Activated CD4-positive, alpha-beta T cell treated with anti-CD3 and anti-CD28 coated beads, Interleukin-2, Interleukin-4, amounts not matched to agents 100 ng/mL and 50 ng/mL, durations not matched to agents 16 hours and 8 hours (primary cell): Measurements from ENCODE around the gene KCNB1.
"Not testable (repeated sequence)": the region's sequence is repeated elsewhere in the genome, so short reads cannot be mapped to it uniquely, and the experiment has no call there.

Experiments
- DNase-seq: peaks from one replicate; pipeline ENCODE4 v3.0.0-alpha.2; 2020; ENCODE audit warnings: low spot score

The KCNB1 gene

DNA sequence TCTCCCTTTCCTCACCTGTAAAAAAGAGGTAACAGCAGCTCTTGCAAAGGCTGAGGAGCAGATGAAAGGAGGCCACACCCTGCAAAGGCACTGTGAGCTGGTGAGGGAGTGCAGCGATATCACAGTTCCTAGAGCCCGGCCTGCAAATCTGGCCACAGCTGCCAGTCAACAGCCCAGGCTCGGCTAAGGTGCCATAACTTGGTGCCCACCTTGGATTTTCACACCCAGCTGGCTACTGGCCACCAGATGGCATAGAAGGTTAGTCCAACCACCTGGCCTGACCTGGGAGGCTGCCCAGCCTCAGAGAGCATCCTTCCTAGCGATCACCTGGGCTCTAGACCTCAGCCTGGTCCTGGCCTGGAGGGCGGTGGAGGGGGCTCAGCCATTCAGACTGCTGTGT, 46.8 kb downstream of the KCNB1 start:
- no peak for DNase-seq

DNA sequence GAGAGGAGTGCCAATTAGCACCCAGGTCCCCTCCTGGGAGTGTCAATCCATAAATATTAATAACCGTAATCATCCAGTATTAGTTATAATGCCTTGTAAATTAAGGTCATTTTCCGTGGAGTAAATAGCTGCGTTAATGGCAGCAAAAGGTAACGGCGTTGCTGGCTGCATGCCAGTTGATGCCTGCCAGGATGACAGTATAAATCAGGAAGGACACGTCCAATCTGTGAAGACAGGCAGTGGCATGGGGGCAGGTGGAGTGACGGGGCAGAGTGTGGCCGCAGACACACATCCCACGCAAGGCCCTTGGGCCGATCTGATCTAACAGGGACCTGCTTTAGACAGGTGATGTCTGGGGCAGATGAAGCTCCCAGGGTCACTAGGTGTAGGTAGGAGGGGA, 49.1 kb downstream of the KCNB1 start:
- DNase-seq = no peak

DNA sequence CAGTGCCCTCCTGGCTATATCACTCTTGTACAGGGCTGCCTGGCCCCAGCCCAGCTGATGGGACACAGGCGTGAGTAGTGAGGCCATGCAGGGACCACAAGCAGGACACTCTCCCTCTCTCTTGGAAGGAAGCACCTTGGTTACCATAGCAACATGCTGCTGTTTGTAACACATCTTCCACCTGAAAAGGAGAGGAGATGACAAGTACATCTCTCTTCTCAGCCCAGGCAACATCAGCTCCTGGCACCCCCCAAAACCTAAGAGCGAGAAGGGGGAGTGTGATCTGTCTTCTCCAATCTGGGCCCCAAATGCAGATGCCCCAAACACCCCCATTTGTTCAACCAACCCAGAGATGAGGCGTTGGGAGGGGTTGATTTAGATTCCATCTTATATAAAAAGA, 49.9 kb downstream of the KCNB1 start:
- no peak for DNase-seq

DNA sequence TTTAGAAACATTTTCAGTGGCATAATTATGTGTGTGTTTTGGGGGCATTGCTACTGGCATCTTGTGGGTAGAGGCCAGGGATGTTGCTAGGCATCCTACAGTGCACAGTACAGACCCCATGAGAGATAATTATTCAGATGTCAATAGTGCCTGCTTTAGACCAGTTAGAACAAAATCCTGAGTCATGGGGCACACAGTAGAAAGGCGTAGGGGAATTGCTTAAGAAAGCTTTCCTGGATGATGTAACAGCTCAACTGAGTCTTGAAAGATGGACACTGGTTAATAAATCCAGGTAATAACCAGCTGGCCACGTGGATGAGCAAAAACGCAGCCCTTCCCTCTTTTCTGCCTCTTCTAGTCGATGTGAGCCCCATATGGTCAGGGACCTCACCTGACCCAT, 51.1 kb downstream of the KCNB1 start:
- DNase-seq = no peak

DNA sequence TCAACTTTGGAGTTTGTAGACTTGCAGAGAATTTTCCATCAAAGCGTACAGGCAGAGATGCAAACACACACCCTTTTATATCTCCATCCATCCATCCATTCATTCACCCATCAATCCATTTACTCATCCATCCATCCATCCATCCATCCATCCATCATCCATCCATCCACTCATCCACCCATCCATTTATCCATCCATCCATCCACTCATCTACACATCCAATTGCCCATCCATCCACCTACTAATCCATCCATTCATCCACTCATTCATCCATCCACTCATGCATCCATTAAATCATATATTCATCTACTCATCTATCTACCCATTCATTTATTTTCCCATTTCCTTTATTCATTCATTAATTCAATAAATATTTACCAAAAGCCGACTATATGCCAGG, 52.1 kb downstream of the KCNB1 start:
- no peak for DNase-seq

DNA sequence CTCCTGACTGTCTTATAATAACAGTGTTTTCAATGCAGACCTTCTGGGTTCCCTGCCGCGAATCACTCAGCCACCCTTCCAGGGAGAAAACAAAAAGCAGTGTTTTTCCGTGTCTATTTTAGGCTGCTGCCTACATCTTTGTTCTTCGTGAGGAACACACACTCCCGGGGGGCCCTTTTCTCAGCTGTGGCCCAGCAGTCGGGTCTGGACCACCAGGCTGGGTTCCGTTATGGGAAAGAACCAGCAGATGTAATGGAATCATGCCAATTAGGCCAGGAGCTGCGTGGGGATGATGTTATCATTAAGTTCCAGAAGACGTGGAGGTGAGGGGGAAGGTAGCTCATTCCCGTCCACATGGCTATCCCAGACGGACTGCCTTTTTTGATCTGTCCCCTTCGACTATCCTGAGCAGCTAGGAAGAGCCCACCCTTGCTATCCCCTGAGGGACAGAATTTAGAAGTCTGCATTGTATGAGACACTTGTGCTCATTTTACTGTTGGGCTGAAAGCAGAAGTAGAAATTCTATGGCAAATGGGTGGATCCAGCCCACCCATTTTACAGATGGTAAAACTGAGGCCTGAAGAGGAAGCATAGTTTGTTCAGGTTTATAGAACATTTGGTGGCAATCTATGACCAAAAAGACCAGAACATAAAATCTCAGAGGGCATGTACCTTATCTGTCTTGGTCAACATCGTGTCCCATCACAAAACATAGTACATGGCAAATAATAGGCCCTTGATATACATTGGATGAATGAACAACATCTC, 54.5 kb downstream of the KCNB1 start:
- no peak for DNase-seq

DNA sequence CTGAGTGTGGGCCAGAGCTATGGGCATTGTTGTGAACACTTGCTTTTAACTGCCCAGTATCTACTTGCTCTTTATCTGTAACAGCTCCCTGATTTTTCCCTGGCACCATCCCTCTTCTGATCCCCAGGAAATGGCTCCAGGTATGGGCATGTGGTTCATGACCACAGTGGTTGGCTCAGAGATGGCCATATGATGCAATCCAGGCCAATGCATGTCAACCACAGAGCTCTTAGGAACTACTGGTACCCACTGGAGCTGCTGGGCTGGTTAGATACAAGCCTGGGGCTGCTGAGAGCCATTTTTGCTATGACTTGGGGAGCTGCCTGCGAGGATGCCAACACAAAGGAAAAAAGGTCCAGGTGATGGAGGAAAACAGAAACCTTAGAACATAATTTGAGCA, 55.6 kb downstream of the KCNB1 start:
- DNase-seq = no peak

DNA sequence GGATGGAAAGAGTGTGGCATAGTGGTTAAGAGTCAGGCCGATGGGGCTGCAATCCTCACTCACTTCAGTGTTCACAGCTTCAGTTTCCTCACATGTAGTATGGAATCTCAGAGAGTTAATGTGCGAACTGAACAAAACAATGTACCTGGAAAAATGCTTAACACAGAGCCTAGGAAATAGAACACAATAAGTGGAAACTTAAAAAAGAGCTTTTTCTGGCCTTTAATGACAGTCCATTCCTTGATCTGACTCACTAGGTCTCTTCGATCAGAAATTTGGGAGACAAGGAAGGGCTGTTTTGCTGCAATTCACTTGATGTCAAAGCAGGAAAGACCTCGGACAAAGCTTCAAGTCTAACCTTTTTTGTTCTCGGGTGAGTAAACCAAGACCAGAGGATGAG, 56.1 kb downstream of the KCNB1 start:
- no peak for DNase-seq

DNA sequence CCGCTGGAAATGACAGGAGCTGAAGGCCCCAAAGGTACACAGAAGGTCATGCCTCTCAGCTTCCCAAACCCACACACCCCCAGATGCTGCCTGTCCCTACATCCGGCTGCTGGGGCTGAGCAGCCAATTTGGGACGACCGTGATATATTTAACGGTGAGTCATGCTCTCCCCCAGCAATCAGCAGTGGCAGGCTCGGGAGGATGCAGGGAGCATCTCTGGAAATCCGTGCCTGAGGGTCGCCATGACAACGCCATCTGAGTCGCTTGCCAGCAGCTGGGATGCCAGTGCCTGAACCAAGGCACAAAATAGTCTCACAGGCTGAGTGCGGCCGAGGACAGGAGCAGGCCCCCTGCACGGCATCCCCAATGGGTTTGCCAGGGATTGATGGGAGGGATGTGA, 57.9 kb downstream of the KCNB1 start:
- DNase-seq = no peak

DNA sequence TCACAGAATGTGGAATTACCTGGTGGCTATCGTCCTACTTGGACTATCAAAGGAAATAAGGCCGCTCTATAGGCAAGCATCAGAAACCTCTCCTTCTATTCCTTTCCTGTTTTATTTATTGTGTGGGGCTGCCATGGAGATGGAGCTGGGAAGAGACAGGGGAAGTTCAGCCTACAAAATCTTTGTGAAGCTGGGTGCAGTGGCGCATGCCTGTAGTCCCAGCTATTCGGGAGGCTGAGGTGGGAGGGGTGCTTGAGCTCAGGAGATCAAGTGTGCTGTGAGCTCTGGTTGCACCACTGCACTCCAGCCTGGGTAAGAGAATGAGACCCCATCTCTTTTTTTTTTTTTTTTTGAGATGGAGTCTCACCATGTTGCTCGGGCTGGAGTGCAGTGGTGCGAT, 60.3 kb downstream of the KCNB1 start:
- DNase-seq = no peak

DNA sequence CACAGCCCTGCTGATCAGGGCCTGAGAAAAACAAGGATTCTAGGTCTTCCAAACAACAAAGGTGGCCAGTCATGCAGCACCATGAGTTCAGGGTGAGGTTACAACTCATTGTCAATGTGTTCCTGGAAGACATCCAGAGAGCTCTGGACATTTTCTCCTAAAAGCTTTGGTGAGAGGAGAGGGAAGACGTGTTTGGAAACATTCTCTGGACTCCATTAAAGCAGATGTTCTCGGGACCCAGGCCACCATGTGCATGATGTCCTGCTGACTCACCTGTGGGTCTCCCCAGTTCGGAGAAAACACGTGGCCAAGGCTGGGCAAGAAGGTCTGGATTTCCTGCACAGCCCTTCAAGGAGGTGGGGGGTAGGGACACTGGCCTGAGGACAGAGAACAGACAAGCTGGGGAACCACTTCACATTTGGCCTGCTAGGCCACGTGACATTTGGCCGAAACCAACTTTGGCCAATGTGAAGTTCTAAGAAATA, 61.6 kb downstream of the KCNB1 start:
- DNase-seq = no peak

DNA sequence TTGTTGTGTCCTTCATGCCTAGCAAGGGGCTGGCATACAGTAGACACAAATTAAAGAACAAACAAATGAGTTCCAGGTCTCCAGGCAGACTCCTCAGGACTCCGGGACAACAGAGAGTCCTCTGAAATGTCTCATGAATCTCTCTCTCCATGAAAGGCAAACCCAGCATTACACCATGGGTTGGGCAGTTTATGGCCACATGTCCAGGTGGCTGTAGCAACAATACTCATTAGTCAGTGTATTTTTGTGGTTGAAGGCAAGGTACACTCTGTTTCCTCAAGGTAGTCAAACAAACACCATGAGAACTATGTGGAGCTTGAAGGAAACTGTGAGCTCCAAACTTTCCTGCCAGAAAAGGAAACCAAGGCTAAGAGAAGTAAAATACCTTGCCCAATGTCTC, 62.2 kb downstream of the KCNB1 start:
- no peak for DNase-seq

DNA sequence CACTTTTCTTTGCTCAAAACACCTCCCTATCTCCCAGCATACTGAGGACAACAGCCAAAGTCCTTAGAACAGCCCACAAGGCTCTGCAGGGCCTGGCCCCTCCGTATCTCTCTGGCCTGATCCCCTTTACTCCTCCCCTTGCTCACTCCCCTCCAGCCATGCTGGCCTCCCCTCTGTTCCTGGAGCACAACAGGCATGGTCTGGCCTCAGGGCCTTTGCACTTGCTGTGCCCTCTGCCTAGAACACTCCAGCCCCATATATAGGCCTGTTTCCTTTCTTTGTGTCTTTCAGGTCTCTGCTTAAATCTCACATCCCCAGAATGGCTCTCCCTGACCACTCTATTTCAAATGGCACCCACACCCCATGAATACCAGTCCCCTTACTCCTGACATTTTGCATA, 62.7 kb downstream of the KCNB1 start:
- DNase-seq = no peak

DNA sequence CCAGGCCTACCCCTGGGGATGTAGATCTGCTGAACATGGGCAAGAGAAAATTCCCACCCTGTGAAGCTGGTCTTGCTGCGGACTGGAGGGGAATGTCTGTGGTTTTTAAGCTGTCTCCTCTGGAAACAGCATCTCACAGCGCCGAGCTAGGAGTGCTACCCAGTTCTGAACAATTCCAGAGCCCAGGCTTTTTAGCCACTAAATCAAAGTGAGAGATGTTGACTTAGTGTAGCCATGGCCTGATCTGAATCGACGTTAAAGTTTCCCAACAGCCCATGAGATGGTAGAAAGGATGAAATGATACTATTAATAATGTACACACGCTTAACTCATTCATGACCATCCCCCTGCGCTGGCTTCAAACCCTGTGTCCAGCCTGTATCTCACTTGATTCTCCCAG, 63.7 kb downstream of the KCNB1 start:
- DNase-seq = no peak

DNA sequence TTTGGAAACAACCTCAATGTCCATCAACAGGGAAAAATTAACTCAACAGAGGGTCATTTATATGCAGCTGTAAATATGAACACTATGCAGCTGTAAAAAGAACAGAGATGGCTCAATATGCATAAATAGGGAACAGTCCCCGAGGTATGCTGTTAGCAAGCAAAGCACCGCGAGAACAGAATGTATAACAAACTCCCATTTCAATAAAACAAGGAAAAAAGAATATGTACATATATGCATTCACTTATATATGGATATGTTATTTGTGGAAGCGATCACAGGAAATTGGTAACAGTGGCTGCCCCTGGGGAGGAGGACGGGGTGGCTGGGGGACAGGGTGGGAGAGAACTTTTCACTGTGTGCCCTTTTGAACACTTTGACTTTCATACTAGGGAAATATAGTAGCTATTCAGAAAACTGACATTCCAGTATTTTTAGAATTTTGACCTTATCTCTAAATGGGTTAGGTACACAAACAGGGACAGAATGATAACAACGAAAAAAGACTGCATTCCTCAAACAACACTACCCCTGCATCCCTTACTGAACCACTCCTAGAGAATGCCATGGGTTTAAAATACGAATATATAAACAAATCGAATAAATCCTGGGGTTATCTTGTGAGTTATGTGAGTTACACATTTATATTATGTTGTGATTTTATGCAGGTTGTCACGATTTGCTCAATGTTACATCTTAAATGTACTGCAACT, 64.5 kb downstream of the KCNB1 start:
- no peak for DNase-seq

DNA sequence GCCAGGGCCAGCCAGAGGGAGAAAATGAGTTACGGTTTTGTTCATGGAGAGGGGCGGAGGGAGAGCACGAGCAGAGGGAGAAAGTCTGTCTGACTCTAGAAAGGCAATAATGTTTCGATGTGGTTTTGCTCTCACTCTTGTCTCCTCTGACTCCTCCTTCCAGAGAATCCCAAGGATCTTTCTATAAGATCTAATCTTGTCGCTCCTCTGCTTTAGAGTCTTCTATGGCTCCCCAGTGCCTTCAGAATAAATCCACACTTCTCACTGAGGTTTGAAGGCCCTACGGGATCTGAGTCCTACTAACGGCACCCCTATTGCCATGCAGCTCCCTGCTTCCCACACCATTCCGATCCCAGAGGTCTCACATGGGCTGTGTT, 66.8 kb downstream of the KCNB1 start:
- DNase-seq = no peak

DNA sequence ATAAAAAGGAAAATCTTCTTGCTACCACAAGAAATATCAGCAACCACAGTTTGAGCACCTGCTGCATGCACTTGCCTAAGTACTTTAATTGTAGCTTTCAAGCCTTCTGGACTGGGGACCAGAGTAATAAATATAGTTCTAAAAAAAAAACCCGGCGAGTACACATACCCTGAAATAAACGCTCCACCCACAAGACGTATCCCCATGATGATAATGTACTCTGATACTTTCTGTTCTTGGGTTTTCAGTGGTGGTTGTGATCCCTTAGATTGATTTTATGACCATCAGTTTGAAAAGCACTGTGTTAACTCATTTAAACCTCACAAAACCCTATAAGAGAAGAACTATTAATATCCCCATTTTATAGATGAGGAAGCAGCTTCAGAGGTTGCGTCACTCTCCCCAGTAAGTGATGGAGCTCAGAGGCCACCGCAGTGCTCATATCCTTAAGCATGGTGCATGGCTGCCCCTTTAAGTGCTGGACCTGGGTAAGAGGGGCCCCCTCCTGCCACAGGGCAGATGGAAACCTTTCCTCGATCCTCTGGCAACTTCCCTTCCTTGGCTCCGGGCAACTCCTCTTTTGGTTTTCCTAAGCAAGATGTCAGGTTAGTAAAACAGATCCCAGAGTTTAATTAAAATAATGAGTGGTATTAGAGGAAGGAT, 67.3 kb downstream of the KCNB1 start:
- DNase-seq = no peak

DNA sequence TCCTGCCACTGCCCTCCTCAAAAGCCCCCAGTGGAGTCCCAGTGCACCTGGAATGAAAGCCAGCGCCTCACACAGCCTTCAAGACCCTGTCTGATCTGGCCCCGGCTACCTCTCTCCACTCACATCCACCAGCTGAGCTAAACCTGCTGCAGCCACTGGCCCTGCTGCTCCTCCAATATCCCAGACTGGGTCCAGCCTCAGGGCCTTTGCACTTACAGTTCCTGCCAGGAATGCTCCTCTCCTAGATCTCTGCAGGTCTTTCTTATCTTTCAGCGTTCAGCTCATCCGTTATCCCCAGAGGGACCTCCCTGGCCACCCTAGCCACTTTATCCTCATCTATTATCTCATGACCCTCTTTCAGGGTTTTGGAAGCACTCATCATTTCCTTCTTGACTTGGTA, 68.8 kb downstream of the KCNB1 start:
- no peak for DNase-seq

DNA sequence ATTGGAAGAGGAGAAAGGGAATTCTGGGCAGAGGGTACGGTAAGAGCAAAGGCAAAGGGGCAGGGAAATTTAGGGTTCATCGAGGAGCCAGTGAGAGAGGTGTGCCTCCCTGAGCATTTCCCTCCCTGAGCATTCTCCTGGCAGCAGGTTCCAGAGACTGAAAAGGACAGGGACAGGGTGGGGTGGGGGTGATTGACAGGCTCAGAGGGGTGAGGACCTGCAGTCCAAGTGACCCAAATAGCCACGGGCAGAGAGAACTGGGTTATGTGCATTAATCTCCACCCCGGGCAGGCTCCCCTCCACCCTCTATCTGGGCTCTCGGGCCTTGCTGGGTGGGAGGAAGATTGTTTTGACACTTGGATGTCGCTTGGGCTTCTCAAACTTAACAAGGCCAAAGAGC, 69.5 kb downstream of the KCNB1 start:
- no peak for DNase-seq

DNA sequence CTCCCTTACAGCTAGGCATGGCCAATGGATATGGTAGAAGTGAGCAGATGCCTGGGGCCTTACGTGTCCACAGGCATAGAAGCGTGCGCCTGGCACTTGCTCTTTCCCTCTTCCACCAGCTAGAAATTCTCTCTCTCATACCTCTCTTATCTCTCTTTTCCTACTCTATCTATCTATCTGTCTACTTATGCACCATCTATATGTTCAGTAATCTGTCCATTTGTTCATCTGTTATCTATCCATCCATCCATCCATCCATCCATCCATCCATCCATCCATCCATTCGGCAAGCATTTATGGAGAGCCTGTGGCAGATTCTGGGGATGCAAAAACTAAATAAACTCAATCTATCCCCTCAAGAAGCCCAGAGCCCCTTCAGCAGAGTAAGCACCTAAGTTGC, 70.2 kb downstream of the KCNB1 start:
- no peak for DNase-seq

DNA sequence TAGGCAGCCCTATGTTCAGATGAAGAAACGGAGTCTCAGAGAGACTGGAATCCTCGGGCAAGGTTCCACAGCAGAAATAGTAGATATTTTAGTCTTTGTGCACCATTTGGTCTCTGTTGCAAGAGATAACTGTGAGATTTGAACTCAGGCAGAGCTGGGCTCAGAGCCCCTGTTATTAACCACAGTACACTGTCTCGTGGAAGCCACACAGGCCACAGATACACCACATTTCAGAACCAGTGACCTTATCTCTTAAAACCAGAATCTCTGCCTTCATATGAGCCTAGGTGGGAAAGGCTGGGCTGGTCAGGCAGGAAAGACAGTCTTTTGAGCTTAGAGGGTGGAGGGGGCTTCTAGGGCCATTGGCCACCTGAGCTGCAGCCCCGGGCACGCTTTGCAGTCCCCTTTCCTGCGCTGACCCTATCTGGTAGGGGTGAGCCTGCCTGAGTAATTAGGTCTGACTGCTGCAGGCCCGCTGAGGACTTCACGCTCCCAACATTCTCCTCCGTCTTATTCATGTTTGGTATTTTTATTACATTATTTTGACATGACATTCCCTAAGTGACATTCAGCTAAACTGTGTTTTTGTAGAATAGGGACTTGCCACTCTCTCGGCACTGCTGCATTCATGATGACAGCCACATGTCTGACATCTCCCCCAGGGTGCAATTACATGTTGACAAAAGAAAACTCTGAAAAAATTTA, 71.1 kb downstream of the KCNB1 start:
- no peak for DNase-seq

DNA sequence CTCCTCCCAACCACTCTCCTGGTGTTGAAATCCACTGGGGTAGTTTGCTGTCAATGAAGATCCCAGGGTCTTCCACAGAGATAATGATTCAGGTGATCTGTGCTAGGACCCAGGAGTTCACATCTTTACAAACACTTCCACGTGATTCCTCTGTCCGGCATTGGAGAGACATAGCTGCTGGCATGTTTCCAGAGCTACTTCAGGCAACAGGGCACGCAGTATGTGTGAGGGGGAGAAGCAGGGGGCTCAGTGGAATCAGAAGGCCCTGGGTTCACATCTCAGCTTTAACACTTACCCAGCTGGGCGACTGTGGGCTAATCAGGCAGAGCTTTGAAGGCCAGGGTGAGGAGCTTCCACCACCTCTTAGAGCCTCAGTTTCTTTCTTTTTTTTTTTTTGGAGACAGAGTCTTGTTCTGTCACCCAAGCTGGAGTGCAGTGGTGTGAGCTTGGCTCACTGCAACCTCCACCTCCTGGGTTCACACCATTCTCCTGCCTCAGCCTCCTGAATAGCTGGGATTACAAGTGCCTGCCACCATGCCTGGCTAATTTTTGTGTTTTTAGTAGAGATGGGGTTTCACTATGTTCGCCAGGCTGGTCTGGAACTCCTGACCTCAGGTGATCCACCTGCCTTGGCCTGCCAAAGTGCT, 72.4 kb downstream of the KCNB1 start:
- DNase-seq = not testable (repeated sequence)
